ENCODE data around the gene TTC23.

GRCh38 chr15:99145005-99145404, 104.4 kb downstream of the TTC23 start:
- no peak for TF ChIP-seq POLR2A (IDR thresholded peaks at IDR 0.05)
- TF ChIP-seq, protein P1, sequence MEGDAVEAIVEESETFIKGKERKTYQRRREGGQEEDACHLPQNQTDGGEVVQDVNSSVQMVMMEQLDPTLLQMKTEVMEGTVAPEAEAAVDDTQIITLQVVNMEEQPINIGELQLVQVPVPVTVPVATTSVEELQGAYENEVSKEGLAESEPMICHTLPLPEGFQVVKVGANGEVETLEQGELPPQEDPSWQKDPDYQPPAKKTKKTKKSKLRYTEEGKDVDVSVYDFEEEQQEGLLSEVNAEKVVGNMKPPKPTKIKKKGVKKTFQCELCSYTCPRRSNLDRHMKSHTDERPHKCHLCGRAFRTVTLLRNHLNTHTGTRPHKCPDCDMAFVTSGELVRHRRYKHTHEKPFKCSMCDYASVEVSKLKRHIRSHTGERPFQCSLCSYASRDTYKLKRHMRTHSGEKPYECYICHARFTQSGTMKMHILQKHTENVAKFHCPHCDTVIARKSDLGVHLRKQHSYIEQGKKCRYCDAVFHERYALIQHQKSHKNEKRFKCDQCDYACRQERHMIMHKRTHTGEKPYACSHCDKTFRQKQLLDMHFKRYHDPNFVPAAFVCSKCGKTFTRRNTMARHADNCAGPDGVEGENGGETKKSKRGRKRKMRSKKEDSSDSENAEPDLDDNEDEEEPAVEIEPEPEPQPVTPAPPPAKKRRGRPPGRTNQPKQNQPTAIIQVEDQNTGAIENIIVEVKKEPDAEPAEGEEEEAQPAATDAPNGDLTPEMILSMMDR (IDR thresholded peaks at IDR 0.05), result no peak
